GM23248 (cell line): ENCODE results near the gene NCOA7. TPM values are rescaled to one million over a fixed set of nuclear protein-coding genes. Genes with fewer than 3 reads are reported as not detected.

Experiments used
- DNase-seq: peaks from one replicate; pipeline ENCODE4 v3.0.0-alpha.2; 2015
- H2AFZ ChIP-seq: fragments of 200-600 bp; sonication (generic); 2 replicates; pipeline ENCODE4 v1.6.1; 2016; ENCODE audit warnings: antibody characterized with exemption
- H3F3A ChIP-seq: fragments of 200-600 bp; sonication (generic); 2 replicates; pipeline ENCODE4 v1.6.1; 2016; ENCODE audit warnings: mild to moderate bottlenecking, antibody characterized with exemption, mixed run types; ENCODE audit not compliant: insufficient read depth
- H3K27ac ChIP-seq: fragments of 200-600 bp; sonication (generic); 2 replicates; pipeline ENCODE4 v1.5.1; 2016; ENCODE audit warnings: mild to moderate bottlenecking
- H3K27me3 ChIP-seq: fragments of 200-600 bp; sonication (generic); replicated peaks from 2 replicates; pipeline ENCODE4 v1.6.1; 2016; ENCODE audit warnings: mild to moderate bottlenecking; ENCODE audit not compliant: insufficient read depth
- H3K36me3 ChIP-seq: fragments of 200-600 bp; sonication (generic); 2 replicates; pipeline ENCODE4 v1.6.1; 2016; ENCODE audit warnings: low read depth, mild to moderate bottlenecking
- H3K4me1 ChIP-seq: fragments of 200-600 bp; sonication (generic); 2 replicates; pipeline ENCODE4 v1.6.1; 2016; ENCODE audit warnings: mild to moderate bottlenecking; ENCODE audit not compliant: insufficient read depth
- H3K4me2 ChIP-seq: fragments of 200-600 bp; sonication (generic); one replicate; pipeline ENCODE4 v1.6.1; 2016; ENCODE audit warnings: mild to moderate bottlenecking; ENCODE audit not compliant: unreplicated experiment
- H3K4me3 ChIP-seq: fragments of 200-600 bp; sonication (generic); 2 replicates; pipeline ENCODE4 v1.5.1; 2016; ENCODE audit warnings: mild to moderate bottlenecking
- H3K79me2 ChIP-seq: fragments of 200-600 bp; sonication (generic); 2 replicates; pipeline ENCODE4 v1.6.1; 2016; ENCODE audit warnings: mild to moderate bottlenecking; ENCODE audit not compliant: insufficient read depth
- H3K9ac ChIP-seq: fragments of 200-600 bp; sonication (generic); 2 replicates; pipeline ENCODE4 v1.6.1; 2016; ENCODE audit warnings: mild to moderate bottlenecking
- H3K9me2 ChIP-seq: fragments of 200-600 bp; sonication (generic); 2 replicates; pipeline ENCODE4 v1.6.1; 2016; ENCODE audit warnings: mixed run types, mild to moderate bottlenecking, moderate library complexity; ENCODE audit not compliant: insufficient read depth
- H3K9me3 ChIP-seq: fragments of 200-600 bp; sonication (generic); one replicate; pipeline ENCODE4 v1.6.1; 2017; ENCODE audit warnings: low read depth
- H4K20me1 ChIP-seq: fragments of 200-600 bp; sonication (generic); 2 replicates; pipeline ENCODE4 v1.6.0; 2016; ENCODE audit not compliant: insufficient read depth
- EZH2 ChIP-seq: fragments of 200-600 bp; sonication (generic); IDR thresholded peaks from 2 replicates; pipeline ENCODE4 v1.6.1; 2018; ENCODE audit warnings: antibody characterized with exemption, mild to moderate bottlenecking; ENCODE audit not compliant: insufficient read depth, poor library complexity, severe bottlenecking
- EZH2phosphoT487 ChIP-seq: fragments of 200-600 bp; sonication (generic); IDR thresholded peaks from 2 replicates; pipeline ENCODE4 v1.6.1; 2018; ENCODE audit warnings: antibody characterized with exemption, moderate library complexity, mild to moderate bottlenecking, low read depth; ENCODE audit not compliant: insufficient read depth
- WGBS, 2 experiments: methylation state at CpG; one replicate each; pipeline ENCODE4 v1.1.6; 2015 to 2017; ENCODE audit warnings: low lambda C conversion rate in 2 of 2, low coverage in 1 of 2; ENCODE audit errors: missing lambda C conversion rate in 2 of 2; 5-methylcytosine and 5-hydroxymethylcytosine counted together
- in situ Hi-C: fragments of 300-500 bp; cut with MboI; formaldehyde crosslinking; loops from 2 replicates; pipeline ENCODE4 v1.15.0; 2020
- polyA plus RNA-seq: library from polyadenylated mRNA; unstranded; fragments of >200 nt; fragmentation: Nextera tagmentation; extraction: Ambion mirVana; gene quantifications from 2 replicates; pipeline ENCODE4 v1.2.1, GENCODE V29; 2016
- total RNA-seq: library from RNA; depleted of rRNA; stranded (reverse); fragments of >200 nt; shearing (Covaris generic); gene quantifications from 2 replicates; pipeline ENCODE4 v1.2.3, GENCODE V29; 2014

Gene NCOA7
- total and polyA plus RNA-seq, 2 experiments from 2014 or later, result 9.5 to 10.2 TPM

- DNase-seq, result no peak
- H3K79me2 ChIP-seq, result no peaks in the 10 kb centered on the region
- no peak for TF ChIP-seq EZH2
- no peak for TF ChIP-seq EZH2phosphoT487
- H3K36me3 ChIP-seq, result peaks cover 18% of the 10 kb centered on the region; the same call in 1 of the 2 replicates
- H3F3A ChIP-seq, result peaks cover 11% of the 10 kb centered on the region
- H3K4me1 ChIP-seq, result peaks cover 19% of the 10 kb centered on the region
- no peaks in the 10 kb centered on the region for H3K9me3 ChIP-seq
- H2AFZ ChIP-seq, result no peak overlapping the region
- no peaks in the 10 kb centered on the region for H4K20me1 ChIP-seq
- H3K4me2 ChIP-seq, result no peak overlapping the region
- no peaks in the 10 kb centered on the region for H3K9me2 ChIP-seq
- no peak overlapping the region for H3K27ac ChIP-seq
- 90 to 95% methylated on average over 4 of the region's 4 CpGs for WGBS, 2 experiments
- no peak overlapping the region for H3K9ac ChIP-seq
- in situ Hi-C loops, result no loop called here
- H3K4me3 ChIP-seq, result no peak overlapping the region
- no peaks in the 10 kb centered on the region for H3K27me3 ChIP-seq
Observed at GRCh38 chr6:125923366-125923877, 132.7 kb downstream of the NCOA7 start.

GRCh38 chr6:125924169-125924568 is 133.4 kb downstream of the NCOA7 start:
- 75 to 76% methylated on average over 2 of the region's 2 CpGs for WGBS, 2 experiments
- no peak overlapping the region for H3K27ac ChIP-seq
- no peak overlapping the region for H2AFZ ChIP-seq
- H3K9me2 ChIP-seq, result no peaks in the 10 kb centered on the region
- no peaks in the 10 kb centered on the region for H3K27me3 ChIP-seq
- peaks cover 18% of the 10 kb centered on the region; the same call in 1 of the 2 replicates for H3K36me3 ChIP-seq
- no peaks in the 10 kb centered on the region for H3K9me3 ChIP-seq
- no peak overlapping the region for H3K4me2 ChIP-seq
- H4K20me1 ChIP-seq, result no peaks in the 10 kb centered on the region
- H3K4me3 ChIP-seq, result no peak overlapping the region
- H3K4me1 ChIP-seq, result peaks cover 11% of the 10 kb centered on the region
- peak; percentile 42 for DNase-seq
- TF ChIP-seq EZH2phosphoT487 (no peak), EZH2 (no peak)
- H3F3A ChIP-seq, result peaks cover 4% of the 10 kb centered on the region
- H3K9ac ChIP-seq, result no peak overlapping the region
- H3K79me2 ChIP-seq, result no peaks in the 10 kb centered on the region
- in situ Hi-C loops, result no loop called here

GRCh38 chr6:125924697-125925358 is 134.1 kb downstream of the NCOA7 start:
- WGBS, 2 experiments, result 94 to 97% methylated on average over 2 of the region's 2 CpGs
- peaks cover 23% of the 10 kb centered on the region; the same call in 1 of the 2 replicates for H3K36me3 ChIP-seq
- no peak overlapping the region for H3K4me3 ChIP-seq
- no peak overlapping the region for H3K4me2 ChIP-seq
- no peak overlapping the region for H3K9ac ChIP-seq
- TF ChIP-seq EZH2phosphoT487 (no peak), EZH2 (no peak)
- DNase-seq, result no peak
- H3K27ac ChIP-seq, result no peak overlapping the region
- H3K9me2 ChIP-seq, result no peaks in the 10 kb centered on the region
- peaks cover 6% of the 10 kb centered on the region; the same call in 1 of the 2 replicates for H3K4me1 ChIP-seq
- no peaks in the 10 kb centered on the region for H3F3A ChIP-seq
- in situ Hi-C loops, result no loop called here
- H4K20me1 ChIP-seq, result no peaks in the 10 kb centered on the region
- no peak overlapping the region for H2AFZ ChIP-seq
- no peaks in the 10 kb centered on the region for H3K27me3 ChIP-seq
- H3K79me2 ChIP-seq, result no peaks in the 10 kb centered on the region
- no peaks in the 10 kb centered on the region for H3K9me3 ChIP-seq

GRCh38 chr6:125926711-125927110 is 136.0 kb downstream of the NCOA7 start:
- no peak for TF ChIP-seq EZH2
- TF ChIP-seq EZH2phosphoT487, result no peak
- Histone ChIP-seq H3F3A (peaks cover 5% of the 10 kb centered on the region; the same call in 1 of the 2 replicates), H3K4me1 (peaks cover 10% of the 10 kb centered on the region; the same call in 1 of the 2 replicates), H3K9ac (no peak overlapping the region), H3K9me3 (no peaks in the 10 kb centered on the region), H3K4me3 (no peak overlapping the region), H3K9me2 (no peaks in the 10 kb centered on the region), H3K4me2 (no peak overlapping the region), H3K79me2 (no peaks in the 10 kb centered on the region), H3K27me3 (no peaks in the 10 kb centered on the region), H3K27ac (no peak overlapping the region), H2AFZ (no peak overlapping the region), H3K36me3 (peaks cover 23% of the 10 kb centered on the region; the same call in 1 of the 2 replicates), H4K20me1 (no peaks in the 10 kb centered on the region)
- WGBS, 2 experiments, result 96 to 97% methylated on average over 3 of the region's 3 CpGs
- DNase-seq, result no peak
- in situ Hi-C loops, result no loop called here
